Activated T-cell treated with anti-CD3 and anti-CD28 coated beads, Interleukin-2, amount 50 U/mL, for 72 hours (primary cell): ENCODE measurements around the gene NDUFAF3. TPM values are rescaled to one million over a fixed set of nuclear protein-coding genes. Genes with fewer than 3 reads are reported as not detected.
A peak's percentile ranks its signal among the peaks of the same experiment; 100 is the strongest.
"Not testable (repeated sequence)": the region's sequence is repeated elsewhere in the genome, so short reads cannot be mapped to it uniquely, and the experiment has no call there.

Experiments
- ATAC-seq, 2 donors: fragments of 150-1000 bp; cut with Tn5 transposase; replicated peaks in 1 of 2; 2 replicates each; pipeline ENCODE4 v1.10.0; 2021; ENCODE audit warnings: moderate library complexity in 2 of 2, mild to moderate bottlenecking in 1 of 2
- DNase-seq, 2 donors: peaks; one replicate each; pipeline ENCODE4 v3.0.0; 2021 to 2022; ENCODE audit warnings: mixed read lengths in 1 of 2
- H3K27ac Mint-ChIP-seq: one replicate; pipeline ENCODE4 v1.8.0; 2022; ENCODE audit warnings: mild to moderate bottlenecking, moderate library complexity, mixed read lengths
- H3K27me3 Mint-ChIP-seq: one replicate; pipeline ENCODE4 v1.8.0; 2022; ENCODE audit warnings: low read depth, mixed read lengths
- H3K36me3 Mint-ChIP-seq, 2 donors: one replicate each; pipeline ENCODE4 v1.8.0; 2022; ENCODE audit warnings: mixed read lengths in 2 of 2, mild to moderate bottlenecking in 1 of 2; ENCODE audit not compliant: insufficient read depth in 2 of 2
- H3K4me1 Mint-ChIP-seq: one replicate; pipeline ENCODE4 v1.8.0; 2022; ENCODE audit warnings: low read depth, mixed read lengths
- H3K4me3 Mint-ChIP-seq, 2 donors: one replicate each; pipeline ENCODE4 v1.8.0; 2022; ENCODE audit warnings: mild to moderate bottlenecking in 2 of 2, mixed read lengths in 2 of 2, moderate library complexity in 2 of 2
- H3K9me3 Mint-ChIP-seq, 2 donors: one replicate each; pipeline ENCODE4 v1.8.0; 2022; ENCODE audit warnings: mixed read lengths in 2 of 2
- total RNA-seq, 2 donors: library from RNA; stranded (reverse); gene quantifications; one replicate each; pipeline ENCODE4 v1.2.3, GENCODE V29; 2022

The NDUFAF3 gene
- total RNA-seq, 2 donors from 2014 or later, result 31.9 to 35.1 TPM

- Mint-ChIP-seq H3K9me3 (no peaks in the 10 kb centered on the region), H3K4me1 (peaks cover 25% of the 10 kb centered on the region), H3K27me3 (no peaks in the 10 kb centered on the region), H3K36me3 (peaks cover 2 to 3% of the 10 kb centered on the region in 2 donors), H3K4me3 (peak overlapping the region; percentile 98 to 99), H3K27ac (peak overlapping the region; percentile 100)
- DNase-seq (peak in 1 of 2 donors; percentile 26), ATAC-seq (no peak)
Measured at GRCh38 chr3:49006408-49007067, 15.4 kb upstream of the NDUFAF3 start.

- H3K4me1 Mint-ChIP-seq, result peaks cover 30% of the 10 kb centered on the region
- peak; percentile 90 to 91 for ATAC-seq
- H3K36me3 Mint-ChIP-seq, result peaks cover 3 to 7% of the 10 kb centered on the region in 2 donors
- no peaks in the 10 kb centered on the region for H3K9me3 Mint-ChIP-seq
- H3K27me3 Mint-ChIP-seq, result no peaks in the 10 kb centered on the region
- peak within 1 kb of the TSS; percentile 98 to 99 for H3K4me3 Mint-ChIP-seq
- DNase-seq, result peak; percentile 98 to 99
- H3K27ac Mint-ChIP-seq, result peak within 1 kb of the TSS; percentile 100
Measured at GRCh38 chr3:49007068-49007770, 14.7 kb upstream of the NDUFAF3 start, which contains the start of gene WDR6. WDR6 (plus strand) TSS chr3:49007391; CDS start chr3:49007432, 41 bp downstream.

- peaks cover 31% of the 10 kb centered on the region for H3K4me1 Mint-ChIP-seq
- DNase-seq, result peak; percentile 91 to 94
- H3K4me3 Mint-ChIP-seq, result peak overlapping the region; percentile 98 to 99
- H3K36me3 Mint-ChIP-seq, result peaks cover 4 to 7% of the 10 kb centered on the region in 2 donors
- no peaks in the 10 kb centered on the region for H3K9me3 Mint-ChIP-seq
- H3K27me3 Mint-ChIP-seq, result no peaks in the 10 kb centered on the region
- H3K27ac Mint-ChIP-seq, result peak overlapping the region; percentile 95
- ATAC-seq, result peak; percentile 64 to 65
Measured at GRCh38 chr3:49007771-49008528, 14.0 kb upstream of the NDUFAF3 start.

GRCh38 chr3:49008627-49009026 is 13.3 kb upstream of the NDUFAF3 start:
- ATAC-seq, DNase-seq, H3K36me3 Mint-ChIP-seq, H3K9me3 Mint-ChIP-seq, H3K27me3 Mint-ChIP-seq: not testable (repeated sequence)
- Mint-ChIP-seq H3K4me3 (peak overlapping the region; percentile 98 to 99), H3K4me1 (peaks cover 31% of the 10 kb centered on the region), H3K27ac (peak overlapping the region; percentile 95)

GRCh38 chr3:49009396-49009795 is 12.5 kb upstream of the NDUFAF3 start:
- Mint-ChIP-seq H3K27me3 (no peaks in the 10 kb centered on the region), H3K9me3 (no peaks in the 10 kb centered on the region), H3K36me3 (peaks cover 4 to 7% of the 10 kb centered on the region in 2 donors), H3K27ac (peak overlapping the region; percentile 55), H3K4me3 (peak overlapping the region; percentile 56), H3K4me1 (peaks cover 31% of the 10 kb centered on the region)
- ATAC-seq (no peak), DNase-seq (no peak)

GRCh38 chr3:49012441-49013017 is 9.4 kb upstream of the NDUFAF3 start:
- Mint-ChIP-seq H3K27ac (no peak overlapping the region), H3K4me1 (peaks cover 36% of the 10 kb centered on the region), H3K27me3 (no peaks in the 10 kb centered on the region), H3K4me3 (no peak overlapping the region), H3K9me3 (no peaks in the 10 kb centered on the region), H3K36me3 (peaks cover 4 to 7% of the 10 kb centered on the region in 2 donors)
- no peak for ATAC-seq
- DNase-seq, result no peak

- no peak overlapping the region for H3K27ac Mint-ChIP-seq
- no peak overlapping the region for H3K4me3 Mint-ChIP-seq
- peaks cover 34% of the 10 kb centered on the region for H3K4me1 Mint-ChIP-seq
- no peak for ATAC-seq
- peaks cover 4 to 7% of the 10 kb centered on the region in 2 donors for H3K36me3 Mint-ChIP-seq
- DNase-seq, result no peak
- no peaks in the 10 kb centered on the region for H3K27me3 Mint-ChIP-seq
- no peaks in the 10 kb centered on the region for H3K9me3 Mint-ChIP-seq
Measured at GRCh38 chr3:49013113-49013737, 8.7 kb upstream of the NDUFAF3 start.

GRCh38 chr3:49013738-49014660 is 7.9 kb upstream of the NDUFAF3 start:
- Mint-ChIP-seq H3K4me1 (peaks cover 33% of the 10 kb centered on the region), H3K36me3 (peaks cover 4 to 7% of the 10 kb centered on the region in 2 donors), H3K27me3 (no peaks in the 10 kb centered on the region), H3K27ac (no peak overlapping the region), H3K9me3 (no peaks in the 10 kb centered on the region), H3K4me3 (no peak overlapping the region)
- peak; percentile 58 to 64 for DNase-seq
- ATAC-seq, result peak; percentile 20 to 23

- peaks cover 37% of the 10 kb centered on the region for H3K4me1 Mint-ChIP-seq
- peaks cover 4 to 7% of the 10 kb centered on the region in 2 donors for H3K36me3 Mint-ChIP-seq
- no peaks in the 10 kb centered on the region for H3K27me3 Mint-ChIP-seq
- H3K9me3 Mint-ChIP-seq, result no peaks in the 10 kb centered on the region
- peak overlapping the region; percentile 55 for H3K27ac Mint-ChIP-seq
- no peak for DNase-seq
- H3K4me3 Mint-ChIP-seq, result no peak overlapping the region
- no peak for ATAC-seq
Measured at GRCh38 chr3:49015072-49015471, 6.8 kb upstream of the NDUFAF3 start.

- H3K4me3 Mint-ChIP-seq, result no peak overlapping the region
- no peaks in the 10 kb centered on the region for H3K27me3 Mint-ChIP-seq
- H3K36me3 Mint-ChIP-seq, result peaks cover 4 to 7% of the 10 kb centered on the region in 2 donors
- peaks cover 39% of the 10 kb centered on the region for H3K4me1 Mint-ChIP-seq
- H3K9me3 Mint-ChIP-seq, result no peaks in the 10 kb centered on the region
- DNase-seq (no peak), ATAC-seq (no peak)
- no peak overlapping the region for H3K27ac Mint-ChIP-seq
Measured at GRCh38 chr3:49015765-49016164, 6.2 kb upstream of the NDUFAF3 start.

GRCh38 chr3:49016414-49017228 is 5.3 kb upstream of the NDUFAF3 start:
- H3K4me3 Mint-ChIP-seq, result peak overlapping the region; percentile 91 to 94
- no peaks in the 10 kb centered on the region for H3K9me3 Mint-ChIP-seq
- no peak for DNase-seq
- no peak overlapping the region for H3K27ac Mint-ChIP-seq
- peaks cover 43% of the 10 kb centered on the region for H3K4me1 Mint-ChIP-seq
- H3K36me3 Mint-ChIP-seq, result peaks cover 7 to 9% of the 10 kb centered on the region in 2 donors
- H3K27me3 Mint-ChIP-seq, result no peaks in the 10 kb centered on the region
- no peak for ATAC-seq
